Umbilical cord (tissue), 2 donors: Measurements from ENCODE around the gene MOCS2. TPM values are rescaled to one million over a fixed set of nuclear protein-coding genes. Genes with fewer than 3 reads are reported as not detected.
"Not testable (repeated sequence)": the region's sequence is repeated elsewhere in the genome, so short reads cannot be mapped to it uniquely, and the experiment has no call there.

Experiments used
- DNase-seq: peaks from one replicate; pipeline ENCODE4 v3.0.0-alpha.2; 2015; ENCODE audit warnings: low spot score
- total RNA-seq: library from RNA; depleted of rRNA; stranded (reverse); fragments of >200 nt; gene quantifications from one replicate; pipeline ENCODE4 v1.2.3, GENCODE V29; 2014; ENCODE audit warnings: low replicate concordance; ENCODE audit not compliant: insufficient read depth

Gene MOCS2, protein sequence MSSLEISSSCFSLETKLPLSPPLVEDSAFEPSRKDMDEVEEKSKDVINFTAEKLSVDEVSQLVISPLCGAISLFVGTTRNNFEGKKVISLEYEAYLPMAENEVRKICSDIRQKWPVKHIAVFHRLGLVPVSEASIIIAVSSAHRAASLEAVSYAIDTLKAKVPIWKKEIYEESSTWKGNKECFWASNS
- 51.8 TPM for total RNA-seq

DNA sequence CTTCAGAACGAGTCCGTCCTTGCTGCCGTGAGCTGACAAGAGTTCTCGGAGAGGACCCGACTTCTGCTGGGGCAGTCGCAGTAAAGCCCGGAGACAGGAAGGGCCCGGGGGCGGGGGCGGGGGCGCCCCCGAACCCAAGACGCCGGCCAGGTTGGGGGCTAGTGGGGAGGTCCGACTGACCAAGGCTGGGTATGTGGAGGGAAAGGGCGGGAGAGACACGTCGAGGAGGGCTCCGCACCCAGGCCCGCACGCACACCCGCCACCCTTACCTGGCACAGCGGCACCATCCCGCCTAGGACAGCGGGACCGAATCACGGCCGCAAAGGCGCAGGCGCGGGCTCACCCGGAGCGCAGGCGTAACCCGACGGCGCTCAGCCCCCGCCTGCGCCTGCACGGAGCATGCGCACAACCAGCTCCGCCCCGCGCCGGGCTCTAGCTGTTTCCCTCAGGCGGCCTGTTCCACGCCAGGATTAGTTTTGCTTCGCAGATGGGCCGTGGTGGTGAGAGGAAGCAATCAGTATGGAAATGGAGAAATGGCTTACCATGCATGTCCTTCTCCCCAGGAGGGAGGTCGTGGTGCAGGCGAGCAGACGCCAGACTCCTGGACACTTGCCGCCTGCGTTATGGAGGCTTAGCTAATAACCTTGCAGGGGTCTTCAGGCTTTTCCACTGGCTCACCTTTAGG is at the start of gene MOCS2:
Gene MOCS2, minus strand, starts transcription at position 315 of the 685 bp plus-strand sequence. CDS start 2,583 bp downstream, outside the sequence.
- DNase-seq: peak; percentile 93

DNA sequence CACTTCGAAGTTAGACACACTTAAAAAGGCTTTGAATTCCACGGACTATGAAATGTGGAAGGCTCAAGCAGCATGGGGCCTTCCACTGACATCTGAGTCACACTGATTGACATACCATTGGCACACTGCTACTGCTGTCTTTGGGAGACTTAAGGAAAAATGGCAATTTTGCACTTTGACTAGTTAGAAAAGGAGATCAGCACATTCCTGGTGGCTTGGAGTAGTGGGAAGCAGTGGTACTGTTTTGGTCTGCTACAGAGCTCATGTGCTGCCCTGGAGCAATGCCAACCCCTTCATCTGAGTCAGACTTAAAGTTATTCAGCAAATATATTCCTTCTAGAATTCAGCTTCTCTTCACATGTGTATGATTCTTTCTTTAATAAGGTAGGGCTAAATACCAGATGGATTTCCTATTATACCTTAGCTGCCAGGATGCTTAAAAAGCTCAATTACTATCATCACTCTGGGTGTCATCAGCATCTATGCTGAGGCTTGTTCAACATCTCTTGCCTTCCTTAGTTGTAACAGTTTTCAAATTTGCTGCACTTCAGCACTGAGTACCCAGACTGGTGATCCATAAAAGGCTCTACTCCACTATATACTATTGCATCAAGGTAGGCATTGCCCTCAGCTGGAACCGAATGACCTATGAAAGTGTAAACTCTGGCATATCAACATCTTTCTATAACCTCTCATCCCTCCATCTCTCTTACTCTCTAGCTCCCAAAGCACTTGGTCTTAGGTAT is 42.3 kb upstream of the MOCS2 start:
- peak; percentile 69 for DNase-seq

DNA sequence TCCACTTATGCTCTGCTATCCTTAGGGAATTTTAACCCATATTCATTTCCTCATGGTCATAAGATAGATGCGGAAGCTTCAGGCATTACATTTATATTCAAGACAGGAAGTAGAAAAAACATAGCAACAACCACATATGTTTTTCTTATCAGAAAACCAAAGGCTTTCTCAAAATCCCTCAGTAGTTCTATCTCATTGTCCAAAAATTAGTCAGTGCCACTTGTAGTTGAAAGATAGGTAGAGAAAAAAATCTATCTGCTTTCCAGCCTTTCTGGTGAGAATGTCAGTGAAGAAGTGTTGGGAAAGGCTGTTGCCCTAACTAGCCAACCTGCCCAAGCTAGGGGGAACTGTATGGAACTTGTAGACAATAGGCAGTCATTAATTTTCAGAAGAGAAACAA is 23.5 kb upstream of the MOCS2 start:
- no peak for DNase-seq

DNA sequence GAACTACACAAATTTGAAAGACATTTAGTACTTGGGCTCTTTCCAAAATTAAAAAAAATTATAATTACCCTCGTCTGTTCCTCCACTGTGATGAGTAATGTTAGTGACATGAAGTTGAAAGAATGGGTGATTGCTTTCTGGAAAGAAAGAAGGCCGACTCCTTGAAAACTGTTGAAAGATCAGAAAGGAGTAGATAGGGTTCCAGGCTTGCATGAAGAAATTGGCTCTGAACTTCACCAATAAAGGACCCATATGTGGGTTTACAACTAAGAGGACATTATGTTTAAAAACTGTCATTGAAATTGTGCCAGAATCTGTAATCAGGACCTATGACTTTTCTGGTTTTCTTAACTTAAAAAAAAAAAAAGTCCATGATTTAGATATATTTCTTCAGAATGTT is 20.7 kb upstream of the MOCS2 start:
- DNase-seq: no peak

DNA sequence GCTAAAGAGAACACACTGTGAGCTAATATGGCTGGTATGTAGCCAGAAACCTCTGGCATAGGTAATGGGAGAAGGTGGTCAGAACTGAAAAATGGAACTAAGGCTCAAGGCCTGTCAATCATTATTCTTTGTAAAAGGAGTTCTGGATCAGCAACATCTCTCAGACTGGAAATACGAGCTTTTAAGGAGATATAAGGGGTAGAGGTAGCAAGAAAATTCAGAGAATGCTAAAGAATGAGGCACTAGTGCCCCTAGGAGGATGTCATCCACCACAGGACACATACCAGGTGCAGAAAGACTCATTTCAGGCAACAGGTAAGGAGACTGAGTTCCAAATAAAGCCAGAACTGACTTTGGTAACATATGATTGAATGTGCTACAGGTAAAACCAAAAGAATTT is 18.9 kb upstream of the MOCS2 start:
- DNase-seq: no peak

DNA sequence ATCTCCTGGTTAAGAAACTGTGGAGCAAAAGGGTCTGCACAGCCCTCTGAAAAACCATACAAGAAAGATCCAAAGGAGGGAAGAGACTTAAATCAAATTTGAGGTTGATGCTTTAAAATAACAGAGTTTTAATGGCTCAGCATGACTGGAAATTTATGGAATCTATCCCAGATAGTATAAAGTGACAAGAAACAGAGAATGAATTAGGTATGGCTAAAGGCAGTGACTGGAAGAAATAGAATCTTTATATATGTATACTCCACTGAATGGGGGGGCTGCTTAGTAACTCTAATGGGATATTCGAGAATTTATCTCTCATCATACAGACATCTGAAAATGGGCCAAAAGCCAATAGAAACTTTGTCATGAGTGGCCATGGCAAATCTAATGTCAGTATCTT is 17.6 kb upstream of the MOCS2 start:
- no peak for DNase-seq

DNA sequence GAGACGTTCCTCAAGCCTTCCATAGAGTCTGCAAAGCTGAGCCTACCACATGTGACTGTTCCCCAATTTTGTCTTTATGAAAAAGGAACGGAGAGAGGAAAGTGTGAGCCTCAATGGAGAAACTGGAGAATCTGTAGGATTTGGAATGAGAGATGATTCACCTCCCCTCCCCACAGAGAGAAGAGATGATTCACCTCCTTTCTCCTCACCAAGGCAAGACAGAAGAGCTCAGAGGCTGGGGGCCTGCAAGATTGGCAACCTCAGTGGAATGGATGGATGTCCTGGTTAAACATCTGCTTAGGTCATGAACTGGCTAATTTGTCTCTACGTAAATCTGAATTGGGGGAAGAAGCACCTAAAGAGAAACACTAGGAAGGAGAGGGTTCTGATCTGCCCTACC is 17.0 kb upstream of the MOCS2 start:
- no peak for DNase-seq

DNA sequence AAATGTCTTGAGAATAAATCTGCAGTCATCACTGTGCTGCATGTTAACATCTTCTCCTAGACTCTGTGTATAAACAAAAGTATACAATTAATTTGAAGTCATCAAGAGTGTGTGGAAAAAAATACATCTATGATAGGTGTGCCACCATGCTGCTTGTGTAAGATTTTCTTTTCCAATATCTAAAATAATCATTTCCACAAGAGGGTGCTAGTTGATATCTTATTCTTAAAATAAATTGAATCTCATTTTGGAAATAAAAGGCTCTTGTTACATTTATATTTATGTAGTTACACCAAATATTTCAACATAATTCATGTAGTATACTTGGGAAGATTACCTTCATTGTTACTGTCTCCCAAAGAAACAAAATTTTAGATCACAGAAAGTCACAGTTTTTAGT is 14.1 kb upstream of the MOCS2 start:
- DNase-seq: no peak

DNA sequence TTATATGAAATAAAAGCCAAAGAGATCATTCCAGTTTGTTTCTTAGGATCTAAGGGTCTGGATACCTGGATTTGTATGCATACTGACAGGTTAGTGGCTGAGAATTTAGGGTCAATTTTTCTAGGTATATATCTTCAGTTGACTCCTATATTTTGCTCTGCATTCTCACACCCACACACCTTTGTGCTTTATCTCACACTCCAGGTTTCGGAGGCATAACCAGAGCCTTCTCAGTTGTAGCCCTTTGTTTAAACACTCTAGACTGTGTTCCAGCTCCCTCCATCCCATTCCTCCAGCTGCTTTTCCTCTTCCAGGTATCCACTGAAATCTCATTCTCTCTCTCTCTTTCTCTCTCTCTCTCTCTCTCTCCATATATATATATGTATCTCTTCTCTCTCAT is 10.6 kb upstream of the MOCS2 start:
- DNase-seq: no peak

DNA sequence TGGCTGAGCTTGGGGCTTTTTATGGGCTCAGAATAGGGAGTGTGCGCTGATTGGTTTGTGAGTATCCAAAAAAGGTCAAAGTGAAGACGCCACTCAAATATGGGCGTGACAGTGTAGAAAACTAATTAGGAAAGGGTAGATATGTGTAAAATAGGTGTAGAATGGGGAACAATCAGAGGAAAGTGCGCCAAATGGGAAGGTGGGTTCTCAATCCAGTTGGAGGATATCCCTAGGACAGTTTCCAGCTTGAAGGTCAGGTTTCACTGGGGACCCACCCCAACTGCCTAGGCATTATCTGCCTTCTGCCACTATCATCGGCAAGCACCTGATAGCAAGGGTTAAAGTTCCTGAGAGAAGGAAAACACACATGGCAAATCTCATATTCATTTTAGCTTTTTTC is 9.3 kb upstream of the MOCS2 start:
- DNase-seq: no peak

DNA sequence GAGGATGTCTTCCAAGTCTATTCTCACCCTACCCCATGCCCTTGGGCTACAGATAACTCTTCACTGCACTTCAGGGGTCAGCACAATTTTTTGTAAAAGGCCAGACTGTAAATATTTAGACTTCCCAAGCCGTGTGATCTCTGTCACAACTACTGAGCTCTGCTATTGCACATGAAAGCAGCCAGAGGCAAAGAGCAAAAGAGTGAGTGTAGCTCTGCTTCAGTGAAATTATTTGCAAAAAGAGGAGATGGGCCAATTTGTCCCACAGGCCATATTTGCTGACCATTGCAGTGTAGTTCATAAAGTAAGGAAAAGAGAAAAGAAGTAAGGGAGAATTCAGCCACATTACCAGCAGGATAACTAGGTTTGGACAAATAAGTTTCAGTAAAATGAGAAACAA is 7.0 kb upstream of the MOCS2 start:
- DNase-seq: no peak

DNA sequence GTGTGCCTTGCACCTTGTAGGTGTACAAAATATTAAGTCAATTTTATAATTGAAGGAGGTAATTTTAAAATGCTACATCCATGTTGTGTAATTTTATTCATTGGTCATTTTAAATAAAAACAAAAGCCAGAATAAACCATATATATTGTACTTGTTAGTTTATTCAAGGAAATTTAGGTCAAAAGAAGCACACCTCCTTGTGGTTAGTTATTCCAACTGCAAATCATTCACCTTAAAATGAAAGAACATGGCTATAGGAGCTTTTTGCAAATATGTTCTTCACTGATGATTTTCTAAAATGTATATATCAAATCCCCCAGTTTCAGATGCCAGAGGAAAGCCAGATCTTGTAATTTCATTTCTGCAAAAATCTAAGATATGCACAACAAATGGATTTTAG is 5.4 kb upstream of the MOCS2 start:
- no peak for DNase-seq

DNA sequence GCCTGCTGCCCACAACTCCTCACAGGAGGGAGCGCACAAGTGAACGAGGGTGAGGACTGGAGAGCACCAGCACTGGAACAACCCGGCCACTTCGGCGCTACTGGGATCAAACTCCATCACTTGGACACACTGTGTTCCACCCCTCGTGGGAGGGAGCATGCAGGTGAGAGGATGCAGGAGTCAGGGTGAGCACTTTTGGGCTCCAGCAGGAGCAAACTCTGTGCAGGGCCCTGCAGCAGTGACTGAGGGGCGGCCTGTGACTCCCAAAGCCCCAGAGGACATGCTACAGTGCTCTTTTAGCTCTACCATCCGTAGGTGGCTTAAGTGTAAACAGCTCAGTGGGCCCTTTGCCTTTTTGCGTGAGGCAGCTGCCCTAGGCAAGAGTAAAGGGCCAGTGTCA is 4.4 kb upstream of the MOCS2 start:
- DNase-seq: no peak

DNA sequence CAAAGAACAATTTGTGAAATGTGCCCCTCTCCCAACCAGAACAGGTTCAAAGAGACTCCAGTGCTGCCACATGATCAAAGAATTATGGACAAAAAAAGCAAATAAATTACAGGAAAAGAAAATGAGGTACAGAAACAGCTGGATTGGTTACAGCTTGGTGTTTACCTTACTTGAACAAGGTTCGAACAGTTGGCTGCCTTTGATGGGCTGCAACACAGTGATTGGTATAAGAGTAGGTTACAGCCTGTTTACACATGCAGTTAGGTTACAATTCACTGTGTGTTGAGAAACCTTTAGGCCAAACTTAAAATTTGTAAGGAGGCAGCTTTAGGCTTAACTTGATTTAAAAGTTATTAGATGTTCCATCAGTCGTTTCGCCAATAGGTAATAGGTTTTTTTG is 3.4 kb upstream of the MOCS2 start:
- no peak for DNase-seq

DNA sequence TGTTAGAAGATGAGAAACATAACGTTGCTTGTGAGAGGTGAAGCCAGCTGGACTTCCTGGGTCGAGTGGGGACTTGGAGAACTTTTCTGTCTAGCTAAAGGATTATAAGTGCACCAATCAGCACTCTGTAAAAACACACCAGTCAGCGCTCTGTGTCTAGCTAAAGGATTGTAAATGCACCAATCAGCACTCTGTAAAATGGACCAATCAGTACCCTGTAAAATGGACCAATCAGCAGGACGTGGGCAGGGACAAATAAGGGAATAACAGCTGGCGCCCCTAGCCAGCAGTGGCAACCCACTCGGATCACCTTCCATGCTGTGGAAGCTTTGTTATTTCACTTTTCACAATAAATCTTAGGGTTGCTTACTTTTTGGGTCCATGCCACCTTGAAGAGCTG is 2.8 kb upstream of the MOCS2 start:
- not testable (repeated sequence) for DNase-seq

DNA sequence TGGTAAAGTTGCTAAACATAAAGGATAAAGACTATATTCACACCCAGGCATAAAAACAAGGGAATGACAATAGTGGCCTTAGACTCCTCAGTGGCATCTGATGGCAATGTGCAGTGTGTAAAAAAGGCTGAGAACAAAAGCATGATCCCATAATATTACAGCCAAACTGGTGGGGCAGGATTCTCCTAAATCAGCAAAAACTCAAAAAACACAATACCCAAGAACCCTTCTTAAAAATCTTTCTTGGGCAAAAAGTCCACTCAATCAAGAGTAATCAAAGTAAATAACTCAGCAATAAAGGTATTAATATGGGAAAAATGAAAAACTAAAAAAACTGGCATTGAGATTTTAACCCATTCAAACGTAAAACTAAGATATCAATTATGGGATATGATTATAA is 1.6 kb upstream of the MOCS2 start:
- no peak for DNase-seq

DNA sequence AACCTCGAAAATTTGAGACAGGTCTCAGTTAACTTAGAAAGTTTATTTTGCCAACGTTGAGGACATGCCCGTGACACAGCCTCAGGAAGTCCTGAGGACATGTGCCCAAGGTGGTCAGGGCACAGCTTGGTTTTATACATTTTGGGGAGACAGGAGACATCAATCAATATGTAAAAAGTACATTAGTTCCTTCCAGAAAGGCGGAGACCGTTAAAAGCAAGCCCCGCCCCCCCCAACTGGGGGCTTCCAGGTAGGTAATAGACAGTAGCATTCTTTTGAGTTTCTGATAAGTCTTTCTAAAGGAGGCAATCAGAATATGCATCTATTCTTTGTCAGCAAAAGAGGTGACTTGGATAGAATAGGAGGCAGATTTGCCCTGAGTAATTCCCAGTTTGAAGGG is 599 bp upstream of the MOCS2 start:
- no peak for DNase-seq

DNA sequence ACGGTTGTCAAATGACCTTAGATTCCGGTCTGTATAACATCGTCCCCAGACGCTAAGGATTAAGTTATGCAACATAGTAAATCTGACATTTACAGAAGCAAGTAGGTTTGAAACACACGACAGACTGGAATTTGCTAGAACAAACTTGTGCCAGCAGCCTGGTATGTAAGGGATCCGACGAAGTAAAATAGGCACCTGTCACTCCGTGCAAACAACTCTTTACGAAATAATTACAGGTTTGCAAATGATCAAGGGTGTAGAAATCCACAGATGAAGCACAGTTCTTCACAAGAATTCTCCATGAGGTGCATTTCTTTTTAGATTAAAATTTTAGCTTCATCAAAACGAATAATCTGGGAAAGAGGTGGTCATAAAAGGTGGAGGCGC is 508 bp downstream of the MOCS2 start:
- DNase-seq: peak; percentile 35

DNA sequence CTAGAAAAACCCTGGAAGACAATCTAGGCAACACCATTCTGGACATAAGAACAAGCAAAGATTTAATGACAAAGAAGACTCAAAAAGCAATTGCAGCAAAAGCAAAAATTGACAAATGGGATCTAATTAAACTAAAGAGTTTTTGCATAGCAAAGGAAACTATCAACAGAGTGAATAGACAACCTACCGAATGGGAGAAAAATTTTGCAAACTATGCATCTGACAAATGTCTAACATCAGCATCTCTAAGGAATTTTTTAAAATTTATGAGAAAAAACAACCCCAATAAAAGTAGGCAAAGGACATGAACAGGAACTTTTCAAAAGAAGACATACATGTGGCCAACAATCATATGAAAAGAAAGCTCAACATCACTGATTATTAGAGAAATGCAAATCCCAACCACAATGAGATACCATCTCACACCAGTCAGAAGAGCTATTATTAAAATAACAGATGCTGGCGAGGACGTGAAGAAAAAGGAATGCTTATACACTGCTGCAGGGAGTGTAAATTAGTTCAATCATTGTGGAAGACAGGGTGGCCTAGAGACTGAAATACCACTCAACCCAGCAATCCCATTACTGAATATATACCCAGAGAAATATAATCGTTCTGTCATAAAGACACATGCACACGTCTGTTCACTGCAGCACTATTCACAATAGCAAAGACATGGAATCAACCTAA is 3.8 kb downstream of the MOCS2 start:
- DNase-seq: no peak

DNA sequence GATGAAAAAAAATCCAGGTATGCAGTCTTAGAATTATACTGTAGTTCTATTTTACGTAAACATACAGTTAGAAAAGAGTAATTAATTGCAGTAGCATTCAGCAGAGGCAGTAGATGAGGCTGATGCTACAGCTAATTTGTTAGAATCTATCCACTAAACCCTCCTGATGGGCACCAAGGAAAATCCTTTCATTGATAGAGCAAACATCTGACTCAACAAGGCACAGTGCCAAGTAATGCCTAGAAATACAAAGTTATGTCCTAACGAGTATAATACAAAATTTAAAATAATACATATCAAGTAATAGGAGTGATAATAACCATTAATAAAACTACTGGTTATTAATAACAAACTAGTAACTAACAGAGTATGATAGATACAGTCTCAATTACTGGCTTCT is 9.0 kb downstream of the MOCS2 start:
- no peak for DNase-seq

DNA sequence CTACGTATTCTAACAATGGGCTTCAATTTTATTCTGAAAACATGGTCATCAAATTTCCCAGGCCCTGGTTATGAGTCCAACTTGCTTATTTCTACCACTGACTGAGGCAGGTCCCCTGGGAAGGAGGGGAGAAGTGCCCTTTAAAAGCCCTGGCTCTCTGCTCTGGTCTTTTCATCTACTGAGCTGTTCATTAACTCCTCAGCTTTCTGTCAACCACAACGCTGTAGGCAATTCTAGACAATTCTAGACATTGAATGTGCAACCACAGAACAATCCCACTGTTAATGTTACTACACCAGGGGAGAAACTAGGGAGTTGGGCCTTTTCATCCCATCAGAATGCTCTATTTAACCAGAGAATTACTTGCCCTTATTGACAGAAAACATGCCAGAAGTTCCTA is 10.0 kb downstream of the MOCS2 start:
- no peak for DNase-seq

DNA sequence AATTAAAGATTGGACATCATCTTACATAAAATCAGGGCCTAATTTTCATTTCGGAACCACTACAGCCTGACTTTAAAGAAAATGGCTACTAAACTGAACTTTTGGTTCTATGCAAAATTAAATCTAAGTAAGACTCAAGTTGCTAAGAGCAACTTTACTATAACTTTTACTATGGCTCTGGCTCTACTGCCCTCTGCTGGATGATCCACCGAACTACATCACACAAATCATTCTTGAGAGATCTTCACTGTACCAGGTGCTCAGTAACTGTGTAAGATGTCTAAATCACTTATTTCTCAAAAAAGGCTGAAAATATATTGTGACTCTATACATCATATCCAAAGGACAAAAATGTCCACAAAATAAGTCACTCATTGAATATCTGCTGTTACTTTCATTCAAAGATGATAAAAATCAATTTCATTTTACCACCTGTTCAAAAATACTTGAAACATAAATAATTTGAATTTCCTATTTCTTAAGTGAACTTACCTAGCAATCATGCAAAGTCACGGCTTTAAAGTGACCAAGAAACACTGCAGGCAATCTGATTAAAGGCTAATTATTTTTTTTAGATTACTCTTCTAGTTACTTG is 13.5 kb downstream of the MOCS2 start:
- peak; percentile 72 for DNase-seq
